GM12878 (cell line): Measurements from ENCODE around the gene NDUFV2. TPM values are rescaled to one million over a fixed set of nuclear protein-coding genes. Genes with fewer than 3 reads are reported as not detected.
"Not testable (repeated sequence)": the region's sequence is repeated elsewhere in the genome, so short reads cannot be mapped to it uniquely, and the experiment has no call there.

Experiments
- ATAC-seq: fragments of 200-7000 bp; cut with Tn5 transposase; 3 replicates; pipeline ENCODE4 v1.9.1; 2020; ENCODE audit warnings: mild to moderate bottlenecking, moderate library complexity
- BruUV-seq: library from RNA; stranded (reverse); fragments of 400-500 nt; replicated peaks from 2 replicates; lab custom pipeline; 2021; lab: Mats Ljungman, UMichigan
- CTCF ChIA-PET: fragments of 300-600 bp; sonication (Branson Sonifier 250); formaldehyde crosslinking; extraction: SDS; loops from one replicate; lab custom pipeline; 2021; ENCODE audit warnings: inconsistent platforms; lab: Yijun Ruan, JAX
- POLR2A ChIA-PET: fragments of 350-600 bp; formaldehyde crosslinking; extraction: SDS; loops from one replicate; lab custom pipeline; 2021; ENCODE audit warnings: inconsistent platforms; lab: Charles Lee
- RAD21 ChIA-PET: fragments of 300-600 bp; sonication (Branson Sonifier 250); formaldehyde crosslinking; loops from one replicate; lab custom pipeline; 2023; ENCODE audit warnings: antibody characterized with exemption; ENCODE audit not compliant: unreplicated experiment; lab: Charles Lee
- SMC1A ChIA-PET: fragments of 300-600 bp; sonication (Branson Sonifier 250); formaldehyde crosslinking; loops from one replicate; lab custom pipeline; 2023; ENCODE audit not compliant: unreplicated experiment, uncharacterized antibody; lab: Charles Lee
- DNase-seq: peaks from one replicate; pipeline ENCODE4 v3.0.0-alpha.2; 2011; ENCODE audit warnings: low read depth, low spot score
- FAIRE-seq: peaks from 3 replicates; lab custom pipeline; 2011; peaks lifted over from hg19 to GRCh38; lab: Jason Lieb, UNC
- H2AFZ ChIP-seq: 2 replicates; pipeline ENCODE4 v1.6.0; 2011; ENCODE audit warnings: low read depth, low read length, control low read depth; ENCODE audit not compliant: control insufficient read depth
- H3K27ac ChIP-seq: 2 replicates; pipeline ENCODE4 v1.5.1; 2011; ENCODE audit warnings: control low read depth; ENCODE audit not compliant: control insufficient read depth, insufficient read depth
- H3K27me3 ChIP-seq, 2 experiments: replicated peaks in 1 of 2; 2 replicates each; pipeline versions ENCODE4 v1.6.0 to v1.6.1; 2011; ENCODE audit warnings: low read length in 1 of 2; ENCODE audit not compliant: control insufficient read depth in 2 of 2, insufficient read depth in 2 of 2
- H3K36me3 ChIP-seq, 2 experiments: 2 replicates each; pipeline ENCODE4 v1.5.1; 2011; ENCODE audit warnings: low read length in 1 of 2; ENCODE audit not compliant: control insufficient read depth in 2 of 2, insufficient read depth in 2 of 2
- H3K4me1 ChIP-seq: 2 replicates; pipeline ENCODE4 v1.6.1; 2011; ENCODE audit warnings: mild to moderate bottlenecking, low read length, moderate library complexity, mixed read lengths; ENCODE audit not compliant: control insufficient read depth, insufficient read depth
- H3K4me2 ChIP-seq: 2 replicates; pipeline ENCODE4 v1.6.0; 2011; ENCODE audit warnings: control low read depth; ENCODE audit not compliant: control insufficient read depth, insufficient read depth
- H3K4me3 ChIP-seq: fragments of 200-600 bp; sonication (generic); 2 replicates; pipeline ENCODE4 v1.5.1; 2016
- H3K79me2 ChIP-seq: 2 replicates; pipeline ENCODE4 v1.6.0; 2011; ENCODE audit warnings: low read length; ENCODE audit not compliant: control insufficient read depth, insufficient read depth
- H3K9ac ChIP-seq: 2 replicates; pipeline ENCODE4 v1.8.0; 2011; ENCODE audit warnings: low read length, control low read depth, mixed read lengths; ENCODE audit not compliant: control insufficient read depth, insufficient read depth
- H3K9me3 ChIP-seq: replicated peaks from 3 replicates; pipeline ENCODE4 v1.5.1; 2011; ENCODE audit warnings: mild to moderate bottlenecking, low read length; ENCODE audit not compliant: control insufficient read depth, insufficient read depth
- H4K20me1 ChIP-seq: 2 replicates; pipeline ENCODE4 v1.6.0; 2011; ENCODE audit not compliant: control insufficient read depth, insufficient read depth
- GABPA ChIP-seq: IDR thresholded peaks from 2 replicates; pipeline ENCODE4 v1.6.1; 2014; ENCODE audit warnings: antibody characterized with exemption, low read depth, mild to moderate bottlenecking, inconsistent platforms
- PRDM15 ChIP-seq: fragments of 450-650 bp; formaldehyde crosslinking; IDR thresholded peaks from 2 replicates; pipeline ENCODE4 v1.4.0; 2020; ENCODE audit warnings: mild to moderate bottlenecking, moderate library complexity
- WGBS: methylation state at CpG from one replicate; pipeline ENCODE4 v1.1.6; 2016; ENCODE audit warnings: low lambda C conversion rate; ENCODE audit not compliant: insufficient replicate concordance, insufficient coverage; ENCODE audit errors: missing lambda C conversion rate; 5-methylcytosine and 5-hydroxymethylcytosine counted together
- in situ Hi-C: fragments of 300-500 bp; cut with MboI; formaldehyde crosslinking; loops from 9 replicates; pipeline ENCODE4 v1.14.3; 2018; ENCODE audit warnings: mixed read lengths
- intact Hi-C: fragments of 100-400 bp; cut with micrococcal nuclease; formaldehyde crosslinking; loops from one replicate; pipeline ENCODE4 v1.14.2; 2022; ENCODE audit not compliant: unreplicated experiment
- polyA plus RNA-seq, 11 experiments: library from polyadenylated mRNA; depleted of rRNA in 4 of 11; unstranded in 6 of 11; stranded (reverse) in 5 of 11; fragments of >200 nt; fragmentation: Nextera tagmentation in 4 of 11; fragmentation: Illumina TruSeq in 1 of 11; extraction: Ambion mirVana in 4 of 11; extraction: Trizol in 1 of 11; gene quantifications; 1 replicate in 1 of 11; 2 replicates in 10 of 11; pipeline versions ENCODE4 v1.2.1 to v1.2.3, GENCODE V29; 2011 to 2016; ENCODE audit warnings: inconsistent platforms in 2 of 11, missing spikeins in 2 of 11, low read depth in 1 of 11
- total RNA-seq, 4 experiments: library from RNA; depleted of rRNA in 3 of 4; stranded (reverse); fragments of >200 nt in 3 of 4; fragmentation: Illumina TruSeq in 1 of 4; extraction: Trizol in 1 of 4; gene quantifications; 2 replicates each; pipeline versions ENCODE4 v1.2.1 to v1.2.3, GENCODE V29; 2013 to 2021

The NDUFV2 gene
- total and polyA plus RNA-seq, 10 of the 15 experiments (the other 5 are each of a cell fraction or from before 2014, with no cell fraction given): 236 to 590 (median 321) TPM

- TF ChIP-seq PRDM15 (CRISPR knock-in tag) (no peak), GABPA (no peak)
These were observed 14.2 kb upstream of the NDUFV2 start (continued) for GRCh38 chr18:9088252-9088651.

- H4K20me1 ChIP-seq, H3K4me3 ChIP-seq, ATAC-seq, CTCF ChIA-PET, H3K4me2 ChIP-seq, H3K9me3 ChIP-seq, POLR2A ChIA-PET, FAIRE-seq, in situ Hi-C loops, DNase-seq, H3K79me2 ChIP-seq, H3K4me1 ChIP-seq, intact Hi-C loops, BruUV-seq, H3K36me3 ChIP-seq, H2AFZ ChIP-seq, H3K9ac ChIP-seq, RAD21 ChIA-PET, H3K27ac ChIP-seq, H3K27me3 ChIP-seq: not testable (repeated sequence)
- WGBS: 98% methylated on average over 2 of the region's 2 CpGs
- SMC1A ChIA-PET: interaction anchor here (1.5 to 1.6 kb wide), 2 partner anchors 14 to 21 kb away, joined by 5 to 6 read pairs; no protein-coding TSS in a partner anchor
These were observed 13.8 kb upstream of the NDUFV2 start for GRCh38 chr18:9088727-9089126.
